H1 (cell line): ENCODE measurements around the gene CA10.

Experiments
- CTCF ChIP-seq, 3 experiments: IDR thresholded peaks; 1 replicate in 2 of 3; 2 replicates in 1 of 3; pipeline versions ENCODE4 v1.5.1 to v1.6.1; 2011; ENCODE audit warnings: low read length in 3 of 3, mild to moderate bottlenecking in 3 of 3, inconsistent platforms in 2 of 3, low read depth in 1 of 3, moderate library complexity in 1 of 3; ENCODE audit not compliant: insufficient read depth in 1 of 3; ENCODE audit errors: control extremely low read depth in 1 of 3
- POLR2A ChIP-seq, 2 experiments: IDR thresholded peaks; 1 replicate in 1 of 2; 2 replicates in 1 of 2; pipeline ENCODE4 v1.6.1; 2011; ENCODE audit warnings: low read depth in 2 of 2, low read length in 2 of 2, mild to moderate bottlenecking in 2 of 2; ENCODE audit errors: control extremely low read depth in 1 of 2

- TF ChIP-seq POLR2A (IDR thresholded peaks at IDR 0.05; ENCODE audit: control extremely low read depth in 1 of 2, low read depth in 2 of 2, low read length in 2 of 2), result no peak
- TF ChIP-seq CTCF (IDR thresholded peaks at IDR 0.05; ENCODE audit: control extremely low read depth in 1 of 3, insufficient read depth in 1 of 3, low read depth in 1 of 3, low read length in 3 of 3), result no peak
Measured at GRCh38 chr17:51891936-51892335, 266.6 kb downstream of the CA10 start.
